Loucy (cell line): ENCODE results near the gene LGALS9C.
"Not testable (repeated sequence)": the region's sequence is repeated elsewhere in the genome, so short reads cannot be mapped to it uniquely, and the experiment has no call there.

ENCODE experiments used
- H2AFZ ChIP-seq: fragments of 200-600 bp; sonication (generic); 2 replicates; pipeline ENCODE4 v1.6.0; 2016; ENCODE audit warnings: antibody characterized with exemption, mild to moderate bottlenecking, low read length, moderate library complexity
- H3F3A ChIP-seq: fragments of 200-600 bp; 2 replicates; pipeline ENCODE4 v1.6.0; 2016; ENCODE audit warnings: antibody characterized with exemption, low read depth, mild to moderate bottlenecking
- H3K27me3 ChIP-seq: fragments of 200-600 bp; sonication (generic); 2 replicates; pipeline ENCODE4 v1.6.1; 2014; ENCODE audit warnings: low read length, mild to moderate bottlenecking; ENCODE audit not compliant: insufficient read depth, poor library complexity, severe bottlenecking
- H3K36me3 ChIP-seq: fragments of 200-600 bp; sonication (generic); 2 replicates; pipeline ENCODE4 v1.6.1; 2016; ENCODE audit warnings: low read length; ENCODE audit not compliant: insufficient read depth
- H3K4me1 ChIP-seq: fragments of 200-600 bp; sonication (generic); 2 replicates; pipeline ENCODE4 v1.5.1; 2014; ENCODE audit warnings: low read length, mild to moderate bottlenecking; ENCODE audit not compliant: insufficient read depth, poor library complexity, severe bottlenecking
- H3K4me2 ChIP-seq: fragments of 200-600 bp; sonication (generic); 2 replicates; pipeline ENCODE4 v1.6.0; 2014; ENCODE audit warnings: antibody characterized with exemption, low read length, low read depth, mild to moderate bottlenecking; ENCODE audit not compliant: poor library complexity, severe bottlenecking
- H3K4me3 ChIP-seq: fragments of 200-600 bp; sonication (generic); 2 replicates; pipeline ENCODE4 v1.5.1; 2014; ENCODE audit warnings: low read length, mild to moderate bottlenecking, mixed read lengths; ENCODE audit not compliant: poor library complexity, severe bottlenecking
- H3K79me2 ChIP-seq: fragments of 200-600 bp; sonication (generic); 2 replicates; pipeline ENCODE4 v1.6.1; 2014; ENCODE audit warnings: low read length; ENCODE audit not compliant: insufficient read depth
- H3K9ac ChIP-seq: fragments of 200-600 bp; sonication (generic); 2 replicates; pipeline ENCODE4 v1.6.0; 2014; ENCODE audit warnings: mild to moderate bottlenecking, low read depth, low read length, moderate library complexity; ENCODE audit not compliant: poor library complexity, severe bottlenecking
- H3K9me2 ChIP-seq: fragments of 200-600 bp; sonication (generic); replicated peaks from 2 replicates; pipeline ENCODE4 v1.6.1; 2016; ENCODE audit warnings: low read depth, low read length, mixed read lengths
- H3K9me3 ChIP-seq: fragments of 200-600 bp; sonication (generic); 2 replicates; pipeline ENCODE4 v1.6.1; 2014; ENCODE audit warnings: mild to moderate bottlenecking, antibody characterized with exemption, low read length, low read depth; ENCODE audit not compliant: insufficient read depth
- H4K20me1 ChIP-seq: fragments of 200-600 bp; sonication (generic); 2 replicates; pipeline ENCODE4 v1.6.0; 2014; ENCODE audit warnings: antibody characterized with exemption, low read length, mild to moderate bottlenecking; ENCODE audit not compliant: insufficient read depth, poor library complexity, severe bottlenecking

LGALS9C gene

DNA sequence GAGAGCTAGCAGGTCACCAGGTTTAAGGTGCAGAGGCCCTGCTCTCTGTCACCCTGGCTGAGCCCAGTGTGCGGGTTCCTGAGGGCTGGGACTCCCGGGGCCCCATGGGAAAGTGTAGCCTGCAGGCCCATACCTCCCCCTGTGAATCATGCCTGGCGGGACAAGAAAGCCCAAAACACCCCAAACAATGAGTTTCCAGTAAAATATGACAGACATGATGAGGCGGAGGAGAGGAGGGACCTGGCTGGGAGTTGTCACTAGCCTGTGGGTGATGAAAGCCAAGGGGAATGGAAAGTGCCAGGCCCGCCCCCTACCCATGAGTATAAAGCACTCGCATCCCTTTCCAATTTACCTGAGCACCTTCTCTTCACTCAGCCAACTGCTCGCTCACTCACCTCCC is 26.8 kb upstream of the LGALS9C start:
- H3F3A ChIP-seq, H3K4me3 ChIP-seq, H3K36me3 ChIP-seq, H3K9me2 ChIP-seq, H3K4me2 ChIP-seq, H3K79me2 ChIP-seq, H3K4me1 ChIP-seq, H3K9ac ChIP-seq, H2AFZ ChIP-seq, H4K20me1 ChIP-seq, H3K9me3 ChIP-seq, H3K27me3 ChIP-seq: not testable (repeated sequence)

DNA sequence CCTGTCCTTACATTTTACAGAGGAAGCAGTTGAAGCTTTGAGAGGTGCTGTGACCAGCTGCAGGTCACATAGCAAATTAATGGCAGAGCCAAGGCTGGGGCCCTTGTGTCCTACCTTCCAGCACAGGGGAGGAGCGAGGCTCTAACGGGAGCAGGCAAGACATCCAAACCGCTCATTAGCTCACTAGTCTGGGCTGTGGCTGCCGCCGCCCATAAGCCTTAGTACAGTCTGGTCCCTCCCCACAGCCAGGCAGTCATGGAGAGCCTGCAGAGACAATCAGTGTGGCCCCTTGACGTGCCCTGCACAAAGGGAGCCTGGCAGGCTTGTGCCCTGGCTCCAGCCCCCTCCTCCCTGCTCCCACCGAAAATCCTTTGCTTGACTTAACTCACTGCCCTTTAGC is 25.6 kb upstream of the LGALS9C start:
- H3K9me2 ChIP-seq, H3K9ac ChIP-seq, H3K9me3 ChIP-seq, H3K4me1 ChIP-seq, H3K4me2 ChIP-seq, H3K36me3 ChIP-seq, H3F3A ChIP-seq, H4K20me1 ChIP-seq, H3K27me3 ChIP-seq, H3K79me2 ChIP-seq, H3K4me3 ChIP-seq, H2AFZ ChIP-seq: not testable (repeated sequence)

- not testable (repeated sequence) for H3K9me2 ChIP-seq, H3F3A ChIP-seq, H3K9me3 ChIP-seq, H3K27me3 ChIP-seq, H3K4me3 ChIP-seq, H3K4me2 ChIP-seq, H3K36me3 ChIP-seq, H3K4me1 ChIP-seq, H4K20me1 ChIP-seq, H3K9ac ChIP-seq, H3K79me2 ChIP-seq, H2AFZ ChIP-seq
Observed at GRCh38 chr17:18451969-18452368, 24.6 kb upstream of the LGALS9C start.

- H3K36me3 ChIP-seq, H3K27me3 ChIP-seq, H3K4me3 ChIP-seq, H3K9me3 ChIP-seq, H3K79me2 ChIP-seq, H4K20me1 ChIP-seq, H3K9ac ChIP-seq, H3K4me2 ChIP-seq, H3K9me2 ChIP-seq, H3F3A ChIP-seq, H3K4me1 ChIP-seq, H2AFZ ChIP-seq: not testable (repeated sequence)
Observed at GRCh38 chr17:18459035-18459434, 17.6 kb upstream of the LGALS9C start.

- not testable (repeated sequence) for H3K79me2 ChIP-seq, H3K9ac ChIP-seq, H2AFZ ChIP-seq, H3K4me3 ChIP-seq, H3K4me1 ChIP-seq, H3K36me3 ChIP-seq, H3K27me3 ChIP-seq, H3F3A ChIP-seq, H4K20me1 ChIP-seq, H3K4me2 ChIP-seq, H3K9me2 ChIP-seq, H3K9me3 ChIP-seq
Observed at GRCh38 chr17:18463831-18464502, 12.6 kb upstream of the LGALS9C start.

- H3K9me2 ChIP-seq, H3K36me3 ChIP-seq, H4K20me1 ChIP-seq, H3K9me3 ChIP-seq, H3F3A ChIP-seq, H3K4me2 ChIP-seq, H3K27me3 ChIP-seq, H3K4me3 ChIP-seq, H3K9ac ChIP-seq, H2AFZ ChIP-seq, H3K79me2 ChIP-seq, H3K4me1 ChIP-seq: not testable (repeated sequence)
Observed at GRCh38 chr17:18466250-18466983, 10.2 kb upstream of the LGALS9C start.

- H4K20me1 ChIP-seq, H3K36me3 ChIP-seq, H3K9ac ChIP-seq, H2AFZ ChIP-seq, H3K4me1 ChIP-seq, H3K9me3 ChIP-seq, H3K4me3 ChIP-seq, H3F3A ChIP-seq, H3K9me2 ChIP-seq, H3K27me3 ChIP-seq, H3K4me2 ChIP-seq, H3K79me2 ChIP-seq: not testable (repeated sequence)
Observed at GRCh38 chr17:18467001-18467400, 9.6 kb upstream of the LGALS9C start.
